GM23338 (cell line): Measurements from ENCODE around the gene TOMM6. TPM values are rescaled to one million over a fixed set of nuclear protein-coding genes. Genes with fewer than 3 reads are reported as not detected.

Experiments
- ATAC-seq: fragments of 200-7000 bp; cut with Tn5 transposase; 3 replicates; pipeline ENCODE4 v1.9.1; 2020
- DNase-seq: peaks from one replicate; pipeline ENCODE4 v3.0.0-alpha.2; 2015; ENCODE audit warnings: low spot score
- H2AFZ ChIP-seq: fragments of 200-600 bp; sonication (generic); 2 replicates; pipeline ENCODE4 v1.8.0; 2016; ENCODE audit warnings: antibody characterized with exemption, mild to moderate bottlenecking, moderate library complexity
- H3F3A ChIP-seq: fragments of 200-600 bp; sonication (generic); replicated peaks from 2 replicates; pipeline ENCODE4 v1.8.0; 2017; ENCODE audit warnings: antibody characterized with exemption, mixed run types, low read depth
- H3K27ac ChIP-seq: fragments of 200-600 bp; sonication (generic); 2 replicates; pipeline ENCODE4 v1.6.1; 2016; ENCODE audit warnings: low read depth
- H3K27me3 ChIP-seq: fragments of 200-600 bp; sonication (generic); 2 replicates; pipeline ENCODE4 v1.8.0; 2016; ENCODE audit warnings: mild to moderate bottlenecking, mixed run types, moderate library complexity; ENCODE audit not compliant: insufficient read depth
- H3K36me3 ChIP-seq: fragments of 200-600 bp; sonication (generic); 2 replicates; pipeline ENCODE4 v1.8.0; 2016; ENCODE audit warnings: mild to moderate bottlenecking; ENCODE audit not compliant: insufficient read depth
- H3K4me1 ChIP-seq: fragments of 200-600 bp; sonication (generic); 2 replicates; pipeline ENCODE4 v1.8.0; 2016; ENCODE audit warnings: mild to moderate bottlenecking, moderate library complexity; ENCODE audit not compliant: insufficient read depth
- H3K4me2 ChIP-seq: fragments of 200-600 bp; sonication (generic); 2 replicates; pipeline ENCODE4 v1.7.1; 2017; ENCODE audit warnings: mixed run types
- H3K4me3 ChIP-seq: fragments of 200-600 bp; sonication (generic); 2 replicates; pipeline ENCODE4 v1.6.1; 2016; ENCODE audit warnings: mixed run types
- H3K79me2 ChIP-seq: fragments of 200-600 bp; sonication (generic); replicated peaks from 2 replicates; pipeline ENCODE4 v1.8.0; 2017; ENCODE audit warnings: mild to moderate bottlenecking; ENCODE audit not compliant: insufficient read depth
- H3K9me2 ChIP-seq: fragments of 200-600 bp; sonication (generic); 2 replicates; pipeline ENCODE4 v1.8.0; 2017; ENCODE audit not compliant: insufficient read depth
- H4K20me1 ChIP-seq: fragments of 200-600 bp; sonication (generic); replicated peaks from 2 replicates; pipeline ENCODE4 v1.8.0; 2017; ENCODE audit warnings: mild to moderate bottlenecking; ENCODE audit not compliant: insufficient read depth
- H3K27ac Mint-ChIP-seq: 2 replicates; pipeline ENCODE4 v1.8.0; 2020; ENCODE audit warnings: inconsistent platforms, mild to moderate bottlenecking, moderate library complexity, mixed read lengths
- H3K27me3 Mint-ChIP-seq: 3 replicates; pipeline ENCODE4 v1.8.0; 2022; ENCODE audit warnings: low read depth, mild to moderate bottlenecking, moderate library complexity, mixed read lengths, inconsistent platforms; ENCODE audit not compliant: insufficient read depth, poor library complexity
- H3K36me3 Mint-ChIP-seq: 3 replicates; pipeline ENCODE4 v1.8.0; 2021; ENCODE audit warnings: low read depth, mild to moderate bottlenecking, inconsistent platforms, moderate library complexity, mixed read lengths
- H3K4me1 Mint-ChIP-seq: 3 replicates; pipeline ENCODE4 v1.8.0; 2020; ENCODE audit warnings: mild to moderate bottlenecking, inconsistent platforms, mixed read lengths
- H3K4me3 Mint-ChIP-seq: 3 replicates; pipeline ENCODE4 v1.8.0; 2021; ENCODE audit warnings: moderate library complexity, mild to moderate bottlenecking, inconsistent platforms, mixed read lengths
- H3K9me3 Mint-ChIP-seq: 3 replicates; pipeline ENCODE4 v1.8.0; 2020; ENCODE audit warnings: moderate library complexity, mild to moderate bottlenecking, inconsistent platforms, mixed read lengths
- CREB1 ChIP-seq: fragments of 250-450 bp; sonication (Bioruptor Pico); IDR thresholded peaks from 2 replicates; pipeline ENCODE4 v1.5.0; 2020; ENCODE audit warnings: low read depth, mild to moderate bottlenecking, moderate library complexity
- CTCF ChIP-seq, 2 experiments: fragments of 200-600 bp in 1 of 2; sonication (generic) in 1 of 2; conservative IDR thresholded peaks; 2 replicates each; pipeline versions ENCODE4 v1.5.1 to v1.6.1; 2016 to 2017; ENCODE audit warnings: antibody characterized with exemption in 2 of 2, low read depth in 2 of 2, mild to moderate bottlenecking in 2 of 2, moderate library complexity in 1 of 2
- ETS1 ChIP-seq: IDR thresholded peaks from 2 replicates; pipeline ENCODE4 v1.6.1; 2016; ENCODE audit warnings: antibody characterized with exemption
- EZH2 ChIP-seq: fragments of 200-600 bp; sonication (generic); IDR thresholded peaks from one replicate; pipeline ENCODE4 v1.8.0; 2017; ENCODE audit warnings: antibody characterized with exemption, mild to moderate bottlenecking, low read depth; ENCODE audit not compliant: unreplicated experiment
- EZH2phosphoT487 ChIP-seq: fragments of 200-600 bp; sonication (generic); IDR thresholded peaks from one replicate; pipeline ENCODE4 v1.8.1; 2018; ENCODE audit warnings: antibody characterized with exemption; ENCODE audit not compliant: unreplicated experiment
- NANOG ChIP-seq: IDR thresholded peaks from 2 replicates; pipeline ENCODE4 v1.6.1; 2016; ENCODE audit warnings: antibody characterized with exemption, borderline replicate concordance
- POLR2AphosphoS5 ChIP-seq: IDR thresholded peaks from 2 replicates; pipeline ENCODE4 v1.6.1; 2016; ENCODE audit warnings: antibody characterized with exemption, low read depth
- REST ChIP-seq: IDR thresholded peaks from one replicate; pipeline ENCODE4 v1.6.1; 2018; ENCODE audit warnings: antibody characterized with exemption; ENCODE audit not compliant: unreplicated experiment
- STAT1 ChIP-seq: IDR thresholded peaks from one replicate; pipeline ENCODE4 v1.6.1; 2016; ENCODE audit warnings: antibody characterized with exemption; ENCODE audit not compliant: unreplicated experiment
- ZNF462 ChIP-seq: fragments of 250-450 bp; sonication (Bioruptor Pico); IDR thresholded peaks from 2 replicates; pipeline ENCODE4 v1.5.0; 2020; ENCODE audit warnings: mild to moderate bottlenecking, moderate library complexity
- polyA plus RNA-seq: library from polyadenylated mRNA; unstranded; fragments of >200 nt; fragmentation: Nextera tagmentation; extraction: Ambion mirVana; gene quantifications from 2 replicates; pipeline ENCODE4 v1.2.1, GENCODE V29; 2016
- total RNA-seq: library from RNA; depleted of rRNA; stranded (reverse); fragments of >200 nt; shearing (Covaris generic); gene quantifications from 2 replicates; pipeline ENCODE4 v1.2.3, GENCODE V29; 2014

TOMM6 gene
- total and polyA plus RNA-seq, 2 experiments from 2014 or later: 195 to 372 TPM

- no peak for TF ChIP-seq ETS1
These were observed 26.0 kb downstream of the TOMM6 start (continued) for GRCh38 chr6:41813469-41813868.

- TF ChIP-seq EZH2: no peak
- TF ChIP-seq CREB1: no peak
- TF ChIP-seq NANOG: no peak
- TF ChIP-seq REST: no peak
- no peak for TF ChIP-seq EZH2phosphoT487
- no peak for TF ChIP-seq STAT1
- TF ChIP-seq ZNF462: no peak
- no peak for TF ChIP-seq ETS1
- no peak for TF ChIP-seq POLR2AphosphoS5
- no peak for TF ChIP-seq CTCF (conservative IDR thresholded peaks at IDR 0.05; ENCODE audit: low read depth in 2 of 2)
- Histone ChIP-seq H3K4me2 (no peak overlapping the region), H4K20me1 (peaks cover 9% of the 10 kb centered on the region; the same call in 1 of the 2 replicates), H3K36me3 (no peaks in the 10 kb centered on the region), H3K27ac (no peak overlapping the region), H2AFZ (no peak overlapping the region), H3K4me1 (no peaks in the 10 kb centered on the region), H3K79me2 (no peaks in the 10 kb centered on the region), H3F3A (no peaks in the 10 kb centered on the region), H3K27me3 (no peaks in the 10 kb centered on the region), H3K4me3 (no peak overlapping the region), H3K9me2 (no peaks in the 10 kb centered on the region)
- DNase-seq (no peak), ATAC-seq (no peak)
- Mint-ChIP-seq H3K36me3 (no peaks in the 10 kb centered on the region), H3K27ac (no peak overlapping the region), H3K4me3 (no peak overlapping the region), H3K4me1 (no peaks in the 10 kb centered on the region; the same call in 2 of the 3 replicates), H3K27me3 (peaks cover 3% of the 10 kb centered on the region), H3K9me3 (no peaks in the 10 kb centered on the region)
These were observed 26.5 kb downstream of the TOMM6 start for GRCh38 chr6:41813956-41814355.
